Midbrain (tissue), 1 donor: ENCODE measurements around the gene KY.
"Not testable (repeated sequence)": the region's sequence is repeated elsewhere in the genome, so short reads cannot be mapped to it uniquely, and the experiment has no call there.

Experiments
- DNase-seq: peaks from one replicate; lab custom pipeline; 2025; lab: John Stamatoyannopoulos, UW

The KY gene

GRCh38 chr3:134601539-134602439 lies 49.0 kb downstream of the KY start:
- peak; percentile 75 for DNase-seq

DNA sequence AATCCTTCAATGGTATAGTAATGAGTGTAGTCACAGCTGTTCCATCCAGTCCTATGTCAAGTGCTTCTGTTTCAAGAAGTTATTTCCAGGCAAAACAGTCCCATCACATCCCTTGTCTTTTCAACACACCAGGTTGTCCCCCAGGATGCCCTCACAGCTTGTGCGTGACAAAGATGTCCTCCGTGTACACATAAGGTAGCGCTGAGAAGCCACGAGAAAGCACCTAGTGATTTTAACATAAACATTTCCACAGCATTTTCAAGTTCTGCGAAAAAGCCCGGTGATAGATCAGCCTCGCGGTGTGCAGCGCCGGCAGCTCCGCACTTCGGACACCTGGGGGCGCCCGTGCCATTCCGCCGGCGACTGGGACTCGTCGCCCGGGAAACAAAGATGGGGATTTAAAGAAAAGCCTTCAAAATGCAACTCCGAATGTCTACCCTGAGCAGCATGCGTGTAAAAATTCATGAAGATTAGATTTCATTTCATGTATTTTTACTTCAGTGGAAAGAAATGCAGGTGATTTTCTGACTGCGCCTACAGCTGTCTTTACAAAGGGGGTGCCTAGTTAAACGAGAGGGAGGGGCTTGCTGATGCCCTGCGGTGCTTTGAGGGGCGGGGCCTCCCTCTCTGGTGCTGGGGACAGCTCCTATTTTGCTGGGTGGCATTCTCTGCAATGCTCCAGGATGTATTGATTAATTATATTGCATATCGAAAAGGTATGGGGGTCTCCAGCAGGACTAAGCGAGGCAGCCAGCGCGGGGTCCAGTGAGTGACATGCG lies 49.9 kb downstream of the KY start:
- DNase-seq, result peak; percentile 78

DNA sequence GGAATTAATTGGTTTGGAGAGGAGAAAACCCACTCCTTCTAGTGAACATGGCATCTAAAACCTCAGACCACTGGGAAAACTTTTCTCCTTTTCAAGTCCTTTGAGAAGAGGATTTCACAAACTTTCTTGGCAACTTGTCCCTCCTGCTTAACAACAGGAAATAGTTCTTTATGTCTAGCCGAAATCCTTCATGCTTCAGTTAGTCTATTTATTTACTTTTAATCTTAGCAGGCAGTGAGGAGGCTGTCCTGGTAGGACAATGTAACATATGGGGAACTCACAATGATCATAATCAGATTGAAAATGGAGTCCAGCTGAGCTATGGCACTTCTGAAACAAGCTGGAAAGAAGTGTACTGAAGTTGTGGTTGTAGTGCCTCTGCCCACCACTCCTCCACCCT lies 50.6 kb downstream of the KY start:
- no peak for DNase-seq

GRCh38 chr3:134598763-134599545 lies 51.9 kb downstream of the KY start:
- no peak for DNase-seq

DNA sequence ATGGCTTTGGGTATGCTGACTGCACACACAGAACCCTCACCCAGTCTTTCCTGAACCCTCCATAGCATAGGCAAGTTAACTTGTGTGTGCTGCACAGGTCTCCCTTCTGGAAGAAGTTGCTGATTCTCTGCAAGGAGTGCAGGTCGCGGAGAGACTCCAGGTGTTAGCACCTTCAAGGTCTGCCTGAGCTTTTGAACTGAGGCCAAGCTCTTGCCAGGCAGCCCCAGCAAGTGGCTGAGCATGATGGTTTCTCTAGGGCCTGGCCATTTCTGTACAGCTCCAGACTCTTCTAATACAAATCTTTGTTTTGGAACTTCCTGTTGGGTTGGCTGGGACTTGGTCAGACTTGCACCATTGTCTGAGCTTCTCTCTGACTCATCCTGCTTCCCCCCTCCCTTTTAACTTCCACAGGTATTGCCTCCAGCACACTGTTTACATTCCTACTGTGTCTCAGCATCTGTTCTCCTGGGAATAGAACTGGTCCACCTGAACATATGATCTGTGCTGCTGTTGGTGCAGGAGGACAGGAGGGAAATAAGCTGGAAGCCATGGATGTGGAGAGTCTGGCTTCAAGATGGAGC lies 53.3 kb downstream of the KY start:
- DNase-seq, result no peak

GRCh38 chr3:134594986-134595385 lies 55.8 kb downstream of the KY start:
- not testable (repeated sequence) for DNase-seq

DNA sequence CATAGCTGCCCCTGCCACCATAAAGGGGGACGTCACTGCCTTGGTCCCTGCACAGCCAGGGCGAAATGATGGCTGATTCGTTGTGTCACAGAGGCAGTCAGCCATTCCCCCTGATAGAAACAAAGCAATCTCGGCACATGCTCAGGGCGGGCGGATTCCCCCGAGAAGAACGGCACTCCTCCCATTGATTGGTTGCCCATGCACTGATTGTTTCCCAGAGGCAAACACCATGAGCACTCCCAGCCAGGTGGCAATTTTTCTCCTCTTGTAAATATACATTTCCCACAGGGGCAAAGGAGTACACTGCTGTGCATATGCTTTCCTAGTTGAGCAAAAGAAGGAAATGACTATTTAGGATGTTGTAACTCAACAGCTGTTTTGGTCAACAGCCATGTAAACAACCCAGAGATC lies 56.5 kb downstream of the KY start:
- no peak for DNase-seq

DNA sequence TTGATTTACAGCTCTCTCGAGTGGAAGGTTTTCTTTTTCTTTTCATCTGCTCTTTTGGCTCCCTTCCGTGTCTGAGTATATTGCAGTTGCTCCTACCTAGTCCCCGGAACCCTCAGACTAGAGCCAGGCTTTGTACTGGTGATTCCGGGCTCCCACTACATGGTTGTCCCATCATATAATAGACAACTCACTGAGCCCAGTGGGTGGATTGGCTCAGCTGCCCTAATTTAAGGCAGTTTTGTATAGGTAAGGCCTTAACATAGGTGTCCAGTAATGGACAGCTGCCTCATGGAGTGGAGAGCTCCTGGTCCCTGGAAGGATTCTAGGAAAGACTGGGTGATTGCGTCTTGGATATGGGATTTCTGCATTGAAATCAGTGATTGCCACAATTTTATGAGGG lies 58.0 kb downstream of the KY start:
- DNase-seq, result no peak

- DNase-seq, result no peak
Observed at GRCh38 chr3:134590766-134591165, 60.1 kb downstream of the KY start.

DNA sequence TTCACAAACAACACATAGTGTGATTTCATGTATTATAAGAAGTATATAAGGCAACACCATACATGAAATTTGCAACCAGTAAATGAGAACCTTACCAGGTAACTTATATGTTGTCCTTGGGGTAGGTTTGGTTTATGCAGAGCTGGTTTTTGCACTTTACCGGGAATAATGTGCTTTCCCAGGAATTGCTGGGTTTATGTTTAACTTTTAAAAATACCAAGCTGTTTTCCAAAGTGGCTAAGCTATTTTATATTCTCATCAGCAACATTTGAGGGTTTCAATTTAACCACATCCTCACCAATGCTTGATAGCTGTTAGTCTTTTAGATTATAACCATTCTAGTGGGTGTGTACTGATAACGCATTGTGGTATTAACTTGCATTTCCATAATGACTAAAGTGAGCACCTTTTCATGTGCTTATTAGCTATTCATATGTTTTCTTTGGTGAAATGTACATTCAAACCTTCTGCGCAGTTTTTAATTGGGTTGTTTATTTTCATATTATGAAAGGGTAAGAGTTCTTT lies 71.6 kb downstream of the KY start:
- no peak for DNase-seq

DNA sequence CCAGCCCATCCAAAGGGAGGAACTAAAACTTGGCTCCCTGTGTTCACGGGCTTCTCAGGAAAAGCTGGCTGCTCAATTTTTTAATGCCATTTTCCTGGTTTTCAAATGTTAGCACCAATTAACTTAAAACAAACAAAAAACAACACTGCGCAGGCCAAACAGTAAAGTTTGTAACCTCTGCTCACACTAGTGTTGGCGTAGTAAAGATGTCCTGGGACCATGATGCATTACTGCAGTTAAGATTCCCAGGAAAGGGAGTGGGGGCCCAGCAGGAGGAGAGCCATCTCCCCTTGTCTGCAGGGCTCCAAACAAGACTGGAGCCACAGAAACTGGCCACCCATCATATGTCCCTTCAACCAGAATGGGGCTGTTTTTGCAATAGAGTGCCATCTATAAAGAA lies 74.0 kb downstream of the KY start:
- DNase-seq, result no peak

- DNase-seq, result no peak
Observed at GRCh38 chr3:134576426-134576825, 74.4 kb downstream of the KY start.

GRCh38 chr3:134569899-134570298 lies 80.9 kb downstream of the KY start:
- not testable (repeated sequence) for DNase-seq

DNA sequence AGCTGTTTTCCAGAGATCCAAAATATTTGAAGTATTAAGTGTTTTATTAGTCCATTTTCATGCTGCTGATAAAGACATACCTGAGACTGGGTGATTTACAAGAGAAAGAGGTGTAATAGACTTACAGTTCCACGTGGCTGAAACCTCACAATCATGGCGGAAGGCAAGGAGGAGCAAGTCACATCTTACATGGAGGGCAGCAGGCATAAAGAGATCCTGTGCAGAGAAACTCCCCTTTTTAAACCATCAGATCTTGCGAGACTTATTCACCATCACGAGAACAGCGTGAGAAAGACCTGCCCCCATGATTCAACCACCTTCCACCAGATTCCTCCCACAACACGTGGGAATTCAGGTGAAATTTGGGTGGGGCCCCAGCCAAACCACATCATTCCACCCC lies 82.0 kb downstream of the KY start:
- DNase-seq, result no peak

DNA sequence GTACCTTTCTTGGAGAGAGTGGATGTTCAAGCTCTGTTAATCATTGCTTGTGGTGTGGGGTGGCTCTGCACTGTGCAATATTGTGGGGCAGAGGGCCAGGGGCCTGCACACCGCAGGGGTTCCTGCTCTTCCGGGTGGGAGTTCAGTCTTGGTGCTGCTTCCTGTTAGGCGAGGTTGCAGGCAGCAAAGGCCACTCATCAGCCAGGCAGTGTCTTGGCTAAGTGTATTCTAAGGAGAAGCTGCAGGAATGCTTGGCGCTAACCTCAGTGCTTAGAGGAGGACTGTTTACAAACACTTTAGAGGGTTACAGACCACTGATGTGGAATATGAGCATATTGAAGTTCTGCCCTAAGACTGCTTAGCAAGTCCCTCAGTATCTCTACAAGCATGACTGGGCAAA lies 83.2 kb downstream of the KY start:
- no peak for DNase-seq

DNA sequence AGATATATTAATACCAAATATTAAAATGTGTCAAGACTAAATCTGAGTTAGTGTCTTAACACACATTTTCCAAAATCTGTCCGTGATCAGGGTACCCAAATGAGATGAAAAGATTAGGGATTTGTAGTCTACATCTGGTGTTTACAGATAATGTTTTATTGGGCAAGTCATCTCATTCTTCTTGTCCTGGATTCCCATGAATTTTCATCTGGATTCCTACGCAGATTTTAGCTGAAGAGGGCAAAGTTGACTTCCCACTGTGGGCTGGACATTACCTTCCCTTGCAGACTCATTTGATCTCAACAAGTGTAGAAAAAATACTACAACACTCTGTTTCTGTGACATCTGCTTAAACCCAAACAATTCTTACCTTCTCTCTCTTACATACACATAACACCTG lies 85.8 kb downstream of the KY start:
- no peak for DNase-seq

DNA sequence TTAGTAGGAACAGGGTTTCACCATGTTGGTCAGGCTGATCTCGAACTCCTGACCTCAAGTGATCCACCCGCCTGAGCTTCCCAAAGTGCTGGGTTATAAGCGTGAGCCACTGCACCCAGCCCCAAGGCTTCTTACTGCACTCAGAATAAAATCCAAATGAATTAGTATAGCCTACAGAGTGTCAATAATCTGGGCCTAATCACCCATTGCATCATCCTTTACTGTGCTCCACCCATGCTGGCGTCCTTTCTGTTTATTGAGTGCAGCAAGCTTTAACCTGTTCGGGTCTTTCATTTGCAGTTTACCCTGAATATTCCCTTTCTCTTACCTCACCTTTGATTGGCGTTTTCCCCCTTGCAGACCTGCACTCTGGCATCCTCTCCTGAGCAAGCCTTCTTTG lies 87.2 kb downstream of the KY start:
- no peak for DNase-seq

DNA sequence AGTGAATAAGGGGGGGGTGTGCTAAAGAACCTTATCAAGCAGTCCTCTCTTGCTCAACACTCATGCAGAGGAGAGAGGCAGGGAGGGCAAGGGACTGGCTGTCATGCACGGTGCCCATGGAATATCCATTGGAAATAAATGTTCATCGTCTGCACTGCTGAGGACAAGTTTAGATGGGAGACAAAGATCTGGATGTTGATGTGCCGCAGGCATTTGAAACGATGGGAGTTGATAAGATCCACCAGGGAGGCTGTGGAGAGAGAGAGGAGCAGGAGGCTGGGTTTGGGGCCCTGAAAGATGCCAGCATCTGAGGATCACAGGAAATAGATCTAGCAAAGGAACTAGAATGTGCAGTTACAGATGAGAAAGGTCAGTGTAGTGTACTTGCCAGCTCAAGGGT lies 88.8 kb downstream of the KY start:
- DNase-seq, result no peak

GRCh38 chr3:134559591-134559990 lies 91.2 kb downstream of the KY start:
- DNase-seq, result no peak
